Muscle of arm (tissue), 12 donors: ENCODE measurements around the gene ARHGEF16. TPM values are rescaled to one million over a fixed set of nuclear protein-coding genes. Genes with fewer than 3 reads are reported as not detected.

ENCODE experiments used
- polyA plus RNA-seq, 12 donors: library from polyadenylated mRNA; unstranded; fragments of 120-200 nt; gene quantifications; one replicate each; pipeline ENCODE4 v1.2.1, GENCODE V29; 2013; ENCODE audit not compliant: insufficient read length in 12 of 12

The ARHGEF16 gene
- polyA plus RNA-seq, 12 donors, result 0.21 to 11.1 (median 0.59) TPM; not detected in 1

Other genes with a start within 250 kb of the ARHGEF16 start
- 10 to 100 TPM in 6 of 12 donors, 1 to 10 TPM in 5, not detected in 1; 6.0 to 59.7 (median 11.5) TPM for gene MEGF6, start 156.8 kb downstream of the ARHGEF16 start, polyA plus RNA-seq
- 10 to 100 TPM in 11 of 12 donors, not detected in 1; 26.2 to 34.2 (median 29.8) TPM for gene TPRG1L, start 170.3 kb downstream of the ARHGEF16 start, polyA plus RNA-seq
- 10 to 100 TPM in 9 of 12 donors, 1 to 10 TPM in 2, not detected in 1; 3.3 to 14.6 (median 11.7) TPM for gene WRAP73, start 195.4 kb downstream of the ARHGEF16 start, polyA plus RNA-seq
- gene TP73, start 197.9 kb downstream of the ARHGEF16 start, polyA plus RNA-seq, result 1 to 10 TPM in 7 of 12 donors, under 1 TPM in 3, not detected in 2; 0.56 to 9.4 (median 1.3) TPM